PC-3 (cell line): Measurements from ENCODE around the gene MRI1. TPM values are rescaled to one million over a fixed set of nuclear protein-coding genes. Genes with fewer than 3 reads are reported as not detected.
A peak's percentile ranks its signal among the peaks of the same experiment; 100 is the strongest.

Source experiments
- ATAC-seq: fragments of 200-7000 bp; cut with Tn5 transposase; 2 replicates; pipeline ENCODE4 v1.9.1; 2020; ENCODE audit warnings: mild to moderate bottlenecking, moderate library complexity
- BruUV-seq: library from RNA; stranded (reverse); fragments of 400-500 nt; replicated peaks from 2 replicates; lab custom pipeline; 2021; lab: Mats Ljungman, UMichigan
- CTCF ChIA-PET: fragments of 300-600 bp; sonication (Branson Sonifier 250); formaldehyde crosslinking; loops from one replicate; lab custom pipeline; 2022; ENCODE audit warnings: antibody characterized with exemption; lab: Charles Lee
- POLR2A ChIA-PET: fragments of 300-600 bp; sonication (Branson Sonifier 250); formaldehyde crosslinking; loops from one replicate; lab custom pipeline; 2022; ENCODE audit warnings: antibody characterized with exemption; ENCODE audit not compliant: unreplicated experiment; lab: Charles Lee
- DNase-seq: peaks from one replicate; pipeline ENCODE4 v3.0.0-alpha.2; 2015
- H2AFZ ChIP-seq: fragments of 300-600 bp; sonication (generic); 2 replicates; pipeline ENCODE4 v1.6.0; 2016; ENCODE audit warnings: antibody characterized with exemption, low read length
- H3F3A ChIP-seq: fragments of 300-600 bp; sonication (generic); one replicate; pipeline ENCODE4 v1.6.0; 2017; ENCODE audit warnings: antibody characterized with exemption, low read length, control low read depth, mild to moderate bottlenecking; ENCODE audit not compliant: unreplicated experiment
- H3K27ac ChIP-seq: fragments of 300-600 bp; sonication (generic); 2 replicates; pipeline ENCODE4 v1.5.1; 2016; ENCODE audit warnings: mild to moderate bottlenecking, low read length
- H3K27me3 ChIP-seq: fragments of 300-600 bp; sonication (generic); 2 replicates; pipeline ENCODE4 v1.6.1; 2016; ENCODE audit warnings: low read length, mixed read lengths
- H3K36me3 ChIP-seq: fragments of 300-600 bp; sonication (generic); 2 replicates; pipeline ENCODE4 v1.6.1; 2016; ENCODE audit warnings: low read depth, mixed run types, low read length, mixed read lengths
- H3K4me1 ChIP-seq: fragments of 300-600 bp; sonication (generic); 2 replicates; pipeline ENCODE4 v1.5.1; 2016; ENCODE audit warnings: low read length; ENCODE audit not compliant: insufficient read depth
- H3K4me2 ChIP-seq: fragments of 300-600 bp; sonication (generic); 2 replicates; pipeline ENCODE4 v1.6.0; 2016; ENCODE audit warnings: low read length
- H3K4me3 ChIP-seq: fragments of 300-600 bp; sonication (generic); 2 replicates; pipeline ENCODE4 v1.5.1; 2016; ENCODE audit warnings: mild to moderate bottlenecking, low read length, mixed read lengths
- H3K79me2 ChIP-seq: fragments of 300-600 bp; sonication (generic); 2 replicates; pipeline ENCODE4 v1.6.1; 2017; ENCODE audit warnings: low read length, mixed read lengths
- H3K9ac ChIP-seq: fragments of 300-600 bp; sonication (generic); 2 replicates; pipeline ENCODE4 v1.6.0; 2016; ENCODE audit warnings: mild to moderate bottlenecking, low read length
- H3K9me2 ChIP-seq: fragments of 300-600 bp; sonication (generic); replicated peaks from 2 replicates; pipeline ENCODE4 v1.6.1; 2016; ENCODE audit warnings: mixed run types, low read length, mixed read lengths
- H3K9me3 ChIP-seq: fragments of 300-600 bp; sonication (generic); 2 replicates; pipeline ENCODE4 v1.6.1; 2016; ENCODE audit warnings: low read length, mixed read lengths
- H4K20me1 ChIP-seq: fragments of 300-600 bp; sonication (generic); 2 replicates; pipeline ENCODE4 v1.6.1; 2016; ENCODE audit warnings: low read length, mixed read lengths
- EZH2 ChIP-seq: fragments of 300-600 bp; sonication (generic); IDR thresholded peaks from one replicate; pipeline ENCODE4 v1.6.1; 2017; ENCODE audit warnings: antibody characterized with exemption, mild to moderate bottlenecking, low read length; ENCODE audit not compliant: unreplicated experiment
- EZH2phosphoT487 ChIP-seq: fragments of 300-600 bp; sonication (generic); IDR thresholded peaks from 2 replicates; pipeline ENCODE4 v1.6.1; 2018; ENCODE audit warnings: mild to moderate bottlenecking, antibody characterized with exemption, low read length, borderline replicate concordance
- intact Hi-C: fragments of 100-400 bp; cut with micrococcal nuclease; formaldehyde crosslinking; loops from 2 replicates; pipeline ENCODE4 v1.9.0; 2023
- total RNA-seq: library from RNA; depleted of rRNA; stranded (reverse); fragments of >200 nt; gene quantifications from 2 replicates; pipeline ENCODE4 v1.2.3, GENCODE V29; 2014
- TF ChIP-seq, protein P1 (sequence below): fragments of 300-600 bp; sonication (generic); conservative IDR thresholded peaks from 2 replicates; pipeline ENCODE4 v1.5.1; 2017; ENCODE audit warnings: antibody characterized with exemption, low read depth, mild to moderate bottlenecking, low read length

Gene MRI1
- total RNA-seq, 1 experiment from 2014 or later = 85.2 TPM

DNA sequence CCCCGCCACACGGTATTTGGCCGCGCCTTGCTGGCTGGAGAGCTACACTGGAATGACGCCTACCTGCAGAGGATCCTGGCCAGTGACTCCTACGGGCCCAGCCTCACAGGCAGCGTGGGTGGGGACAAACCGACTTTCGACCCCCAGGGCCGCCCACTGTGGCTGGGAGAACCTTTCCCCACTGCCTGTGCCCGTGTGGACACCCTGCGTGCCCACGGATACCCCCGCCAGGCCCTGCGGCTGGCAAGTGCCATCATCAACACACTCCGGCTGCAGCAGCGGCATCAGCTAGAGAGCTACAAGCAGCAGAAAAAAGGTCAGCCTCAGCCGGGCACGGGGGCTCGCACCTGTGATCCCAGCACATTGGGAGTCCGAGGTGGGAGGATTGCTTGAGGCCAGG, 50.2 kb downstream of the MRI1 start:
- Histone ChIP-seq H3F3A (no peaks in the 10 kb centered on the region), H3K9me3 (no peaks in the 10 kb centered on the region), H4K20me1 (no peaks in the 10 kb centered on the region), H3K36me3 (peaks cover 5% of the 10 kb centered on the region; the same call in 1 of the 2 replicates), H3K27me3 (no peaks in the 10 kb centered on the region), H3K9ac (no peak overlapping the region), H3K9me2 (no peaks in the 10 kb centered on the region), H3K4me1 (no peaks in the 10 kb centered on the region), H3K4me3 (no peak overlapping the region), H3K27ac (no peak overlapping the region), H3K4me2 (no peak overlapping the region), H2AFZ (no peak overlapping the region), H3K79me2 (no peaks in the 10 kb centered on the region)
- no TSS peak for BruUV-seq
- CTCF ChIA-PET = no interaction called here
- POLR2A ChIA-PET = no interaction called here
- no peak for DNase-seq
- no peak for ATAC-seq
- intact Hi-C loops = no loop called here
- TF ChIP-seq, protein P1, sequence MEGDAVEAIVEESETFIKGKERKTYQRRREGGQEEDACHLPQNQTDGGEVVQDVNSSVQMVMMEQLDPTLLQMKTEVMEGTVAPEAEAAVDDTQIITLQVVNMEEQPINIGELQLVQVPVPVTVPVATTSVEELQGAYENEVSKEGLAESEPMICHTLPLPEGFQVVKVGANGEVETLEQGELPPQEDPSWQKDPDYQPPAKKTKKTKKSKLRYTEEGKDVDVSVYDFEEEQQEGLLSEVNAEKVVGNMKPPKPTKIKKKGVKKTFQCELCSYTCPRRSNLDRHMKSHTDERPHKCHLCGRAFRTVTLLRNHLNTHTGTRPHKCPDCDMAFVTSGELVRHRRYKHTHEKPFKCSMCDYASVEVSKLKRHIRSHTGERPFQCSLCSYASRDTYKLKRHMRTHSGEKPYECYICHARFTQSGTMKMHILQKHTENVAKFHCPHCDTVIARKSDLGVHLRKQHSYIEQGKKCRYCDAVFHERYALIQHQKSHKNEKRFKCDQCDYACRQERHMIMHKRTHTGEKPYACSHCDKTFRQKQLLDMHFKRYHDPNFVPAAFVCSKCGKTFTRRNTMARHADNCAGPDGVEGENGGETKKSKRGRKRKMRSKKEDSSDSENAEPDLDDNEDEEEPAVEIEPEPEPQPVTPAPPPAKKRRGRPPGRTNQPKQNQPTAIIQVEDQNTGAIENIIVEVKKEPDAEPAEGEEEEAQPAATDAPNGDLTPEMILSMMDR = no peak
- TF ChIP-seq EZH2 (no peak), EZH2phosphoT487 (no peak)

DNA sequence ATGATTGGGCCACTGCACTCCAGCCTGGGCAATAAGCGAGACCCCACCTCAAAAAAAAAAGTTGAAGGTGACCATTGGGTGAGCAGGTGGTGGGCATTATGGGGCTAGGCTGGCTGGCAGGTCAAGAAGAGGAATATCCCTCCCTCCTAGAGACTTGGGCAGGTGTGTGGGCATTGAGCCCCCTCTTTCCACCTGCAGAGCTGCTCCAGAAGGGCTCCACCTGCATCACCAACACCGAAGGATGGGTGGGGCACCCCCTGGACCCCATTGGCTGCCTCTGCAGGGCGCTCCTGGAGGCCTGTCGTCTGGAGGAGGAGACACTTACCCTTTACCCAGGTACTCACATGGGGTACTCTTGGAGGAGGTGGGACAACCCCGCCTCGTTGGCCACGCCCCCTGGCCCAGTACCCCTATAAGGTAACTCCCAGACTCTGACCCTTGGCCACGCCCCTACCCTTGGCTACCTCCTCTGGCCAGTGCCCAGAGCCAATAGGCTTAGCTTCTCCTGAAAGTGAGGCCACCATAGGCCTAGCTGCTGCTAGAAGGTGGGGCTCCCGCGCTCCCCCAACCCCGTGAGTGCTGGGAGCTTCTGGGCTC, 52.8 kb downstream of the MRI1 start:
- TF ChIP-seq EZH2 = no peak
- TF ChIP-seq, protein P1 = no peak

DNA sequence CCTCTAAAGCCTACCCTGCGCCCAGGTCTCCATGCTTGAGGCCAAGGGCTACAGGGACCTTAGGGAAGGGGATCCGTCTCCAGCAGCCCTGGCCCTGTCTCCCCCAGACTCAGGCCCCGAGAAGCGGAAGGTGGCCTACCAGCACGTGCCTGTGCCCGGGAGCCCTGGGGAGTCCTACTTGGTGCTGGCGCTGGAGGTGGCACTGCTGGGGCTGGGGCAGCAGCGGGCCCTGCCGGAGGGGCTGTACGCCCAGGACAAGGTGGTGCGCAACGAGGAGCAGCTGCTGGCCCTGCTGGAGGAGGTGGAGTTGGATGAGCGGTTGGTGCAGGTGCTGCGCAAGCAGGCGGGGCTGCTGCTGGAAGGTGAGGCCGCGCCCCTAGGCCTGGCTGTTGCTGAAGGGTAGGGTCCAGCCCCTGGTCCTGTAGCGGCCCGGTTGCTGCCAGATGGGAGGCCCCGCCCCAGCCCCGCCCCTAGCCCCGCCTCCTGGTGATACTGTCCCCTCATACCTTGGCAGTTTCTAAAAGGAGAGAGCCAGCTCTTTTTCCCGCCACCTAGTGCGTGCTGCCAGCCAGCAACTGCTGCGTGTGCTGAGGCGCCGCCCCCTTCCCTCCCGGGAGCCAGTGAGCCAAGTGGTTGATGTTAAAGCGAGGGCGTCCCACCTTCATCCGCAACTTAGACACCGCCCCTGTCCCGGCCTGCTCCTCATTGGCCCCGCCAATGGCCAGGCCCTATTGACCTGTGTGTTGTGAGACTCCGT, 53.5 kb downstream of the MRI1 start:
- no peak for DNase-seq
- H3K27me3 ChIP-seq = no peaks in the 10 kb centered on the region
- no peaks in the 10 kb centered on the region for H3K4me1 ChIP-seq
- ChIA-PET CTCF (no interaction called here), POLR2A (no interaction called here)
- no peaks in the 10 kb centered on the region for H3K79me2 ChIP-seq
- peaks cover 8% of the 10 kb centered on the region for H3K36me3 ChIP-seq
- H4K20me1 ChIP-seq = no peaks in the 10 kb centered on the region
- H3K27ac ChIP-seq = no peak overlapping the region
- no peak overlapping the region for H2AFZ ChIP-seq
- H3K4me2 ChIP-seq = no peak overlapping the region
- no peak overlapping the region for H3K9ac ChIP-seq
- no peaks in the 10 kb centered on the region for H3K9me3 ChIP-seq
- ATAC-seq = peak; percentile 36
- no peaks in the 10 kb centered on the region for H3F3A ChIP-seq
- no peak for TF ChIP-seq EZH2phosphoT487
- TF ChIP-seq EZH2 = no peak
- TF ChIP-seq, protein P1 = no peak
- BruUV-seq = no TSS peak
- H3K9me2 ChIP-seq = no peaks in the 10 kb centered on the region
- H3K4me3 ChIP-seq = no peak overlapping the region
- intact Hi-C loops = no loop called here

More for the DNA sequence above, 52.8 kb downstream of the MRI1 start:
- no peak overlapping the region for H3K4me3 ChIP-seq
- no peaks in the 10 kb centered on the region for H3K9me2 ChIP-seq
- no peak overlapping the region for H2AFZ ChIP-seq
- H3K4me2 ChIP-seq = no peak overlapping the region
- H3K79me2 ChIP-seq = no peaks in the 10 kb centered on the region
- CTCF ChIA-PET = no interaction called here
- peak; percentile 42 for ATAC-seq
- intact Hi-C loops = no loop called here
- H3F3A ChIP-seq = no peaks in the 10 kb centered on the region
- H3K36me3 ChIP-seq = peaks cover 7% of the 10 kb centered on the region
- POLR2A ChIA-PET = no interaction called here
- no peak overlapping the region for H3K27ac ChIP-seq
- H3K4me1 ChIP-seq = no peaks in the 10 kb centered on the region
- no peak overlapping the region for H3K9ac ChIP-seq
- no peak for DNase-seq
- H3K9me3 ChIP-seq = no peaks in the 10 kb centered on the region
- no peaks in the 10 kb centered on the region for H3K27me3 ChIP-seq
- H4K20me1 ChIP-seq = no peaks in the 10 kb centered on the region
- no TSS peak for BruUV-seq
